T1000 (cell line): ENCODE measurements around the gene RERGL.
"Not testable (repeated sequence)": the region's sequence is repeated elsewhere in the genome, so short reads cannot be mapped to it uniquely, and the experiment has no call there.

Experiments
- DNase-seq: peaks from one replicate; lab custom pipeline; 2025; ENCODE audit warnings: mixed read lengths; lab: John Stamatoyannopoulos, UW

Gene RERGL, protein sequence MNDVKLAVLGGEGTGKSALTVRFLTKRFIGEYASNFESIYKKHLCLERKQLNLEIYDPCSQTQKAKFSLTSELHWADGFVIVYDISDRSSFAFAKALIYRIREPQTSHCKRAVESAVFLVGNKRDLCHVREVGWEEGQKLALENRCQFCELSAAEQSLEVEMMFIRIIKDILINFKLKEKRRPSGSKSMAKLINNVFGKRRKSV

GRCh38 chr12:18090093-18090492, at the start of gene RERGL:
Gene RERGL (minus strand): TSS chr12:18090193. CDS start chr12:18090140, 53 bp downstream.
- DNase-seq, result no peak

GRCh38 chr12:18139254-18139653, 49.3 kb upstream of the RERGL start:
- DNase-seq, result no peak

- DNase-seq, result no peak
Measured at GRCh38 chr12:18135509-18135908, 45.5 kb upstream of the RERGL start.

DNA sequence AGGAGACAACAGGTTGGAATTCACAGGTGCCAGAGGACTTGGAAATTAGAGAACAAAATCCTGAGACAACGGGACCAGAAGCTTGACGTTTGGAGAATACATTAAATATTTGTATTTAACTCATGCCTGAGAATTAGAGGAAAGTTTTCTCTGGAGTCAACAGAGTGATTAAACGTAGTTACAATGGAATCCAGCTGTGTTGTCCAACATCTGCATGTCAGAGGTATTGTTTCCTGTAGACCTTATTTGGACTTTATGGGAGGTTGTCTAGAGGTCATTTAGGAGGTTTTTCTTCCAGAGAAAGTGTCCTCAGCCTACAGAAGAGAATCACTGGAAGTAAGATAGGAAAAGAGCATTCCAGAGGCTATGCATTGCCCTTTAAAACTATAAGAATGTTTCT, 45.1 kb upstream of the RERGL start:
- DNase-seq, result no peak

DNA sequence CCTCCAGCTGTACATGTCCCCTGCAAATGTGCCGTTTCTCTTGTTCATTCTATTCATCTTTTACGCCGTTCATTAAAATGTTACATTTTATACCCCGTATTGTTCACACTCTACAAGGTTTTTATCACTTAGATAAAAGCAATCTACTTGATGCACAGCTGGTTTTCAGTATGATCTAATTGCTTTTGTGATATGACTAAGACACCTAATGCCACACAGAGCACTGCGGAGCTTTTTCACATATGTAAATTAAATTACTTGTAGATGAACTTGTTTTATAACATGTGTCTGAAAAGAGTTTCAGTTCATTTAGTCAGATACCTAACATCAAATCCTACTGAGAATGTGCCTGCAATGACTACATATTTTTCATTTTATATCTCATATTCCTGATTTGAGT, 40.9 kb upstream of the RERGL start:
- no peak for DNase-seq

GRCh38 chr12:18123707-18124106, 33.7 kb upstream of the RERGL start:
- DNase-seq, result no peak

GRCh38 chr12:18120899-18121298, 30.9 kb upstream of the RERGL start:
- no peak for DNase-seq

GRCh38 chr12:18108611-18109010, 18.6 kb upstream of the RERGL start:
- DNase-seq, result no peak

- DNase-seq, result no peak
Measured at GRCh38 chr12:18103624-18104023, 13.6 kb upstream of the RERGL start.

- DNase-seq, result no peak
Measured at GRCh38 chr12:18101043-18101442, 11.1 kb upstream of the RERGL start.

DNA sequence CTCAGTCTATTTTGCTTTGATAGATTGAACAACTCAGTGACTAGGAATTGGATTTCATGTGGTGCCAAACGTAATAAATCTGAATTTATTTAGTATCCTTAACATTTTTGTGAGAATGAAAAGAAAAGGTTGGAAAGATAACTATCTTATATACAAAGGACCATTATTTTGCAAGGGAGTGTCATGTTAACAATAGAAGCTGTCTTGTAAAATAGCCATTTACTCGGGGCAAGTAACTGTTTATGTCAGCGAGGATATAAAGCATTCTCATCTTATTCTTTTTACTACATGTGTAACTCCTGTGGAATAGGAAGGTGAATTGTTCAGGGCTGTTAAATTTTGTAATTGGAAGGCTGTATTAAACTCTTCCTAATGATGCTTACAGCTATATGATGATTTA, 5.9 kb downstream of the RERGL start:
- no peak for DNase-seq

DNA sequence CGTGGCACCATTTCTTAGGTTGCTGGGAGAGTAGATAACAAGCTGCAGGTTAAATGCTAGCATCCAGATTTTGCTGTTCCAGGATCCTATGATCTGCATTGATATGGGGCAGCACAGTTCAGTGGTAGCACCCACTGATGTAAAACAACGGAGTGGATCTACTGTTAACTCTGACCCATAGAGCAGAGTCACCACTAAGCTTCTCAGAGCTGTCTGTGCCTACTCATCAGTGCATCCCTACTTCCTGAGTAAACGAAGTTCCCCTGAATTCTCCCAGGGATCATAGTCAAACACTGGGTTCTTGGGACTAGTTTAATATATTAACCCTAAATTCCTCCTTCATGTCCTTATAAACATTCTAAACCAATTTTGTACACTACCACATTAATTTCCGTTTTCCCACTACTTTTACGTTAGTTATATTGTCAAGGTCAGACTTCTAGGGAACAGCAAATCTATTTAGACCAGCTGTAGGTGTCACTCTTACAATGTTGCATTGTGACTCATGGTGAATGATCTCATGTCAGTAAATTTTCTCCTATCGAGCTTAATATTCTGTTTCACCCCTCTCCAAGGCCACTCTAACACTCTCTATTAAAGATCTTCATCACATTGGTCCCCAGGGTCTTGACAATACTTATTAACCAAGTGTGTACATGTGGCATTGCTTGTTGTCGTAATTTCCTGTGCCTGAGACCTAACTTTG, 10.3 kb downstream of the RERGL start:
- DNase-seq, result no peak

GRCh38 chr12:18074001-18074400, 16.0 kb downstream of the RERGL start:
- DNase-seq, result no peak

DNA sequence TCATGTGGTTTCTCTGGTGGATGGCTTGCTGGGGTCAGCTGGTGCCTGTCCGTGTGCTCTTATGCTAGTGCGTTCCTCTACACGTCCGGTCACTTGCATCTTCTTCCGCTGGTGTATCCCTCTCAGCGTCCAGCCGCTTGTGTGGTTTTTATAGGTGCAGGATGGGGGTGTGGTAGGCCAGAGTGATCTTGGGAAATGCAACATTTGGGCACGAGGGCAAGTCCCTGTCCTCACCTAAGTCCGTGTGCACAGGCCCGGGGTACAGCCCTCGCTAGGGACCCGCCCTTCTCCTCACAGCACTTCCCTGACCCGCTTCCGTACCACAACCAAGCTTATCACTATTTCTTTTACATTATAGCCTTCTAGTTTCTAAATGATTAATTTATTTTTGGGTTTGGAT, 17.3 kb downstream of the RERGL start:
- DNase-seq, result no peak

DNA sequence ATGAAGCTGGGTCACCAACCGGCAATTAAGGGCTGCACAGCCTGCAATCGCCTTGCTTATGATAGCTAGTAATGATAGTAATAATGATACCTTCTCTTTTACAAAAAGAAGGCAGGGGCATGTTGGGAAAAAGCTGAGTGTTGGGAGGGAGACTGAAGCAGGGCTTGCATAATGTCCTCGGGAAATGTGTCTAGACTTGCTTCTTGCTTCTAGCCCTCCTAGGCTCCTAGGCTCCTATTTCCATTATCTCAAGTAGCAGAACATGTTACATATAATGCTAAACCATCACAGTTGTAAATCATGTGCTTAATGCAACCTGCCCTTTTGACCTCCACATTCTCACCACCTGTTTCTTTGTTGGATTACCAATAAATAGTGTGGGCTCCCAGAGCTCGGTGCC, 18.7 kb downstream of the RERGL start:
- no peak for DNase-seq

DNA sequence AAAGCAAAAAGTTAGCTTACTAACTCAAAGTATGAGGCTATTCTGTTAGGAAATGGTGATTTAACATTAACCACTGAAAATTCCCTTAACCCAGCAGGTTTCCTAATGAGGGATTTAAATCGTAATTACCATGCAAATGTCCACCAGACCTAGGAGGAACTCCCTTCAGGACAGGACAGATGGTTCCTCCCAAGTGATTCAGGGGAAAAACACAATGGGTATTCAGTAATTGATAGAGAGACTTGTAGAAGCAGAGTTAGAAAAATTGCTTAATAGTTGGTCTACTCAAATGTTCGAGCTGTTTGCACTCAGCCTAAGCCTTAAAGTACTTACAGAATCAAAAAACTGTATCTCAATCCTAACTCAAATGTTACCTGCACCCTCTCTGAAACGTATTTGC, 21.6 kb downstream of the RERGL start:
- no peak for DNase-seq

DNA sequence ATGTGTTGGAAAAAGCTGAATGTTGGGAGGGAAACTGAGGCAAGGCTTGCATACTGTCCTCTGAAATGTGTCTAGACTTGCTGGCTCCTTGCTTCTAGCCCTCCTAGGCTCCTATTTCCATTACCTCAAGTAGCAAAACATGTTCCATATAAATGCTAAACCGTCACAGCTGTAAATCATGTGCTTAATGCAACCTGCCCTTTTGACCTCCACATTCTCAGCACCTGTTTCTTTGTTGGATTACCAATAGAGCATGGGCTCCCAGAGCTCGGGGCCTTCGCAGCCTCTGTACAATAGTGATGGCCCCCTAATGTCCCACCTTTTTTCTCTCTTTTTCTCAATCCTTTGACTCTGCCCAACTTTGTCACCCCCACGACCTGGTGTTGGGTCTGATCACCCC, 23.3 kb downstream of the RERGL start:
- no peak for DNase-seq

- DNase-seq, result not testable (repeated sequence)
Measured at GRCh38 chr12:18062867-18063266, 27.1 kb downstream of the RERGL start.

- DNase-seq, result no peak
Measured at GRCh38 chr12:18057051-18057450, 32.9 kb downstream of the RERGL start.

DNA sequence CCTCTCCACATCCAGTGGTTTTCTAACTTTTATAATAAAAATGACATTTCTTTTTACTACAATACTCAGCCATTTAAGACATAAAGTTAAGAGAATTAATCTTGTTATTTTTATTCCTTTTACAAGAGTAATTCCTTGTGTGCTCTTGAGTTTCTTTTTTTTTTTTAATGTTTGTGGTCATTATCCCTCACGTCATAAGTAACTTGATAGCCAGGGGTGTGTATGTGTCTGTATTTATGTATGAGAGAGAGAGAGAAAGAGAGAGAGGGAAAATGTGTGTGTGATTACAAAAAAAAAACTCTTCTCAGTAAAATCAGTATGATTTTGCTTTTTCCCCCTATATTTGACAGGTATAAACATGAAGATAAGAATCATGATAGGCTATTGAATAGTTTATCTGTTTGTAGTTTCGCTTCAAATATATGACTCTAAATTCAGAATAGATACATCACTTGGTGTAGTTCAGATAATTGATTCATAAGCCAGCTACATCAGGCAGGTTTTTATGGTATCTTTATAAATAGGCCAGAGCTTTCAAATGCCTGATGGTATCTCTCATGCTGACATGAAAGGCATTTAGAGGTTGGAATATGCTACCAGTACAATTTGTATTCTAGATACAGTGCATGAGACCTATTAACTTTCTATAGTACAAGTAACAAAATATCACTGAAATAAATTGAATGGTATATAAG, 34.9 kb downstream of the RERGL start:
- DNase-seq, result no peak

DNA sequence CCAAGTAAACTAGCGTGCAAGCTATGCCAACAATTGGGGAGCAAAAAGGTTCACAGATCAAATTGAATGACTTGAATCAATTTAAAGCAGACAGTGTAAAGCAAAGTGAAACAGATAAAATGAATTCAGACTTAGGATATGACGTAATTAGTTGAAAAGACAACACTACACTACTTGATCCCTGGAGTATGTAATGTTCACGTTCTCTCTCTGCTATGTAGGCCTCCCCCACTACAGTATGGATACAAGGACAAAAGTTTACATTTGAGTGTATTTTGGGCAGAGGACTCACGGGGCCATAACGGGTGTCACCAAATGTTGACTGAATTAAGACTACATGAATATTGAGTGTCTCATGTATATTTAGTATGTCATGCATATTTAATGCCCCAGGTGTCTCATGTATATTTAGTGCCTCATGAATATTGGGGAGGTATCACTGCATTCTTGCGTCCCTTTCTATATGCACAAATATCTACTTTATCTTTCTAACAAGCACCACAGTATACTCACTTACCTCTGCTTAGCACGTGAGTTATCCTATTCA, 44.5 kb downstream of the RERGL start:
- no peak for DNase-seq

DNA sequence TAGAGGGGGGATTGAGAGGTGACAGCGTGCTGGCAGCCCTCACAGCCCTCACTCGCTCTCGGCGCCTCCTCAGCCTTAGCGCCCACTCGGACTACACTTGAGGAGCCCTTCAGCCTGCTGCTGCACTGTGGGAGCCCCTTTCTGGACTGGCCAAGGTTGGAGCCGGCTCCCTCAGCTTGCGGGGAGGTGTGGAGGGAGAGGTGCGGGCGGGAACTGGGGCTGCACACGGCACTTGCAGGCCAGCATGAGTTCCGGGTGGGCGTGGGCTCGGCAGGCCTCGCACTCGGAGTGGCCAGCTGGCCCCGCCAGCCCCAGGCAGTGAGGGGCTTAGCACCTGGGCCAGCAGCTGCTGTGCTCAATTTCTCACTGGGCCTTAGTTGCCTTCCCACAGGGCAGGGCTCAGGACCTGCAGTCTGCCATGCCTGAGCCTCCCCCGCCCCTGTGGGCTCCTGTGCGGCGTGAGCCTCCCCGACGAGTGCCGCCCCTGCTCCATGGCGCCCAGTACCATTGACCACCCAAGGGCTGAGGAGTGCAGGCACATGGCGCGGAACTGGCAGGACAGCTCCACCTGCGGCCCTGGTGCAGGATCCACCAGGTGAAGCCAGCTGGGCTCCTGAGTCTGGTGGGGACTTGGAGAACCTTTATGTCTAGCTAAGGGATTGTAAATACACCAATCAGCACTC, 49.8 kb downstream of the RERGL start:
- DNase-seq, result not testable (repeated sequence)
